DOHH2 (cell line): ENCODE measurements around the gene PARP4.

Source experiments
- H3F3A ChIP-seq: fragments of 200-600 bp; sonication (generic), shearing (Covaris generic); 2 replicates; pipeline ENCODE4 v1.6.0; 2016; ENCODE audit warnings: antibody characterized with exemption, mild to moderate bottlenecking; ENCODE audit not compliant: control insufficient read depth, insufficient read depth
- H3K27ac ChIP-seq: fragments of 200-600 bp; sonication (generic); 2 replicates; pipeline ENCODE4 v1.5.1; 2014; ENCODE audit warnings: low read depth, mild to moderate bottlenecking, low read length, moderate library complexity
- H3K27me3 ChIP-seq: fragments of 200-600 bp; sonication (generic); 2 replicates; pipeline ENCODE4 v1.6.1; 2014; ENCODE audit warnings: mild to moderate bottlenecking, low read length, mixed read lengths; ENCODE audit not compliant: control insufficient read depth
- H3K36me3 ChIP-seq: fragments of 200-600 bp; sonication (generic); 2 replicates; pipeline ENCODE4 v1.6.1; 2014; ENCODE audit warnings: mild to moderate bottlenecking, low read length, moderate library complexity, mixed read lengths; ENCODE audit not compliant: control insufficient read depth
- H3K4me1 ChIP-seq: fragments of 200-600 bp; sonication (generic); 2 replicates; pipeline ENCODE4 v1.6.1; 2014; ENCODE audit warnings: mild to moderate bottlenecking, low read length, mixed read lengths; ENCODE audit not compliant: control insufficient read depth
- H3K4me2 ChIP-seq: fragments of 200-600 bp; sonication (generic); 2 replicates; pipeline ENCODE4 v1.6.0; 2014; ENCODE audit warnings: mild to moderate bottlenecking, low read length, moderate library complexity
- H3K4me3 ChIP-seq: fragments of 200-600 bp; sonication (generic); 2 replicates; pipeline ENCODE4 v1.5.1; 2014; ENCODE audit warnings: mild to moderate bottlenecking, low read length, mixed read lengths
- H3K79me2 ChIP-seq: fragments of 200-600 bp; sonication (generic); 2 replicates; pipeline ENCODE4 v1.6.1; 2014; ENCODE audit warnings: mild to moderate bottlenecking, low read length, mixed read lengths; ENCODE audit not compliant: control insufficient read depth
- H3K9me2 ChIP-seq: fragments of 200-600 bp; sonication (generic); replicated peaks from 2 replicates; pipeline ENCODE4 v1.6.1; 2014; ENCODE audit warnings: mild to moderate bottlenecking, low read length, mixed read lengths; ENCODE audit not compliant: control insufficient read depth
- H3K9me3 ChIP-seq: fragments of 200-600 bp; sonication (generic); 2 replicates; pipeline ENCODE4 v1.6.1; 2014; ENCODE audit warnings: antibody characterized with exemption, low read length, mixed read lengths; ENCODE audit not compliant: control insufficient read depth, insufficient read depth
- H4K20me1 ChIP-seq: fragments of 200-600 bp; sonication (generic); 2 replicates; pipeline ENCODE4 v1.6.0; 2014; ENCODE audit warnings: low read depth, mild to moderate bottlenecking, antibody characterized with exemption, low read length, moderate library complexity; ENCODE audit not compliant: control insufficient read depth, insufficient read depth
- EZH2phosphoT487 ChIP-seq: fragments of 200-600 bp; sonication (generic); IDR thresholded peaks from 2 replicates; pipeline ENCODE4 v1.6.1; 2017; ENCODE audit warnings: borderline replicate concordance, mild to moderate bottlenecking, antibody characterized with exemption, low read length, moderate library complexity, mixed read lengths
- TF ChIP-seq, protein P1 (sequence below): fragments of 200-600 bp; sonication (generic); IDR thresholded peaks from one replicate; pipeline ENCODE4 v1.5.1; 2014; ENCODE audit warnings: antibody characterized with exemption, mild to moderate bottlenecking, low read depth, low read length; ENCODE audit not compliant: poor library complexity, severe bottlenecking

PARP4 gene

DNA sequence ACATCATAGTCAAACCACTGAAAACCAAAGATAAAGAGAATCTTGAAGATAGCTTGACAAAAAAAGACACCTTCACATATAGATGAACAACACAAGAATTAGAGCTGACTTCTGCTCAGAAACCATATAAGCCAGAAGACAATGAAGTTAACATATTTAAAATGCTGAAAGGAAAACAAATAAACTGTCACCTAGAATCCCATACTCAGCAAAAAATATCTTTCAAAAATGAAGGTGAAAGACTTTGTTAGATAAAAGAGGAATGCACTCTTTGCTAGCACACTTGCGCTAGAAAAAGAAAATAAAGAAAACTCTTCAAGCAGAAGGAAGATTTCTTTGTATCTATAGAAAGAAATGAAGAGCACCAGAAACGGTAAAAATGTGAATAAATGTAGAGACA lies 49.5 kb downstream of the PARP4 start:
- no peaks in the 10 kb centered on the region for H3K79me2 ChIP-seq
- H3K27me3 ChIP-seq = no peaks in the 10 kb centered on the region
- H4K20me1 ChIP-seq = no peaks in the 10 kb centered on the region
- H3K4me3 ChIP-seq = no peak overlapping the region
- no peaks in the 10 kb centered on the region for H3K4me1 ChIP-seq
- no peaks in the 10 kb centered on the region for H3K9me3 ChIP-seq
- H3K9me2 ChIP-seq = no peaks in the 10 kb centered on the region
- no peaks in the 10 kb centered on the region for H3F3A ChIP-seq
- peaks cover 13% of the 10 kb centered on the region for H3K36me3 ChIP-seq
- TF ChIP-seq, protein P1, sequence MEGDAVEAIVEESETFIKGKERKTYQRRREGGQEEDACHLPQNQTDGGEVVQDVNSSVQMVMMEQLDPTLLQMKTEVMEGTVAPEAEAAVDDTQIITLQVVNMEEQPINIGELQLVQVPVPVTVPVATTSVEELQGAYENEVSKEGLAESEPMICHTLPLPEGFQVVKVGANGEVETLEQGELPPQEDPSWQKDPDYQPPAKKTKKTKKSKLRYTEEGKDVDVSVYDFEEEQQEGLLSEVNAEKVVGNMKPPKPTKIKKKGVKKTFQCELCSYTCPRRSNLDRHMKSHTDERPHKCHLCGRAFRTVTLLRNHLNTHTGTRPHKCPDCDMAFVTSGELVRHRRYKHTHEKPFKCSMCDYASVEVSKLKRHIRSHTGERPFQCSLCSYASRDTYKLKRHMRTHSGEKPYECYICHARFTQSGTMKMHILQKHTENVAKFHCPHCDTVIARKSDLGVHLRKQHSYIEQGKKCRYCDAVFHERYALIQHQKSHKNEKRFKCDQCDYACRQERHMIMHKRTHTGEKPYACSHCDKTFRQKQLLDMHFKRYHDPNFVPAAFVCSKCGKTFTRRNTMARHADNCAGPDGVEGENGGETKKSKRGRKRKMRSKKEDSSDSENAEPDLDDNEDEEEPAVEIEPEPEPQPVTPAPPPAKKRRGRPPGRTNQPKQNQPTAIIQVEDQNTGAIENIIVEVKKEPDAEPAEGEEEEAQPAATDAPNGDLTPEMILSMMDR = no peak
- TF ChIP-seq EZH2phosphoT487 = no peak
- H3K27ac ChIP-seq = no peak overlapping the region
- no peak overlapping the region for H3K4me2 ChIP-seq

DNA sequence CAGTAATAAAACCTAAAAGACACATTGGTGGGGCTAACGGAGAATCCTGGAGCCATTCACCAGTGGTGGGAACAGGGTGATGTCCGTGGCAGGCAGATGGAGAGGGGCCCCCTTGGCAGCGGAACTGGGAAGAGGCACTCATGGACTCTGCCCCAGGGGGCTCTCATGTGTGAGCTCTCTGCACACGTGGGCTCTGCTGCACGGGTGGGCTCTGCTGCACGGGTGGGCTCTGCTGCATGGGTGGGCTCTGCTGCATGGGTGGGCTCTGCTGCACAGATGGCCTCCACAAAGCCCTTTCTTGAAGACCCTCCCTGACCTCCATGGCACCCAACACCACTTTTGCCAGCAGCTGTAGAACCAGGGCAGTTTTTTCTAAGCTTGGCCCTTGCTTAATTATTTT lies 52.3 kb downstream of the PARP4 start:
- Histone ChIP-seq H3K27me3 (no peaks in the 10 kb centered on the region), H3K79me2 (no peaks in the 10 kb centered on the region), H3K36me3 (peaks cover 20% of the 10 kb centered on the region), H3K9me2 (no peaks in the 10 kb centered on the region), H4K20me1 (no peaks in the 10 kb centered on the region), H3K4me1 (no peaks in the 10 kb centered on the region), H3K4me3 (no peak overlapping the region), H3K9me3 (no peaks in the 10 kb centered on the region), H3F3A (no peaks in the 10 kb centered on the region), H3K27ac (no peak overlapping the region), H3K4me2 (no peak overlapping the region)
- no peak for TF ChIP-seq EZH2phosphoT487
- TF ChIP-seq, protein P1 = no peak

DNA sequence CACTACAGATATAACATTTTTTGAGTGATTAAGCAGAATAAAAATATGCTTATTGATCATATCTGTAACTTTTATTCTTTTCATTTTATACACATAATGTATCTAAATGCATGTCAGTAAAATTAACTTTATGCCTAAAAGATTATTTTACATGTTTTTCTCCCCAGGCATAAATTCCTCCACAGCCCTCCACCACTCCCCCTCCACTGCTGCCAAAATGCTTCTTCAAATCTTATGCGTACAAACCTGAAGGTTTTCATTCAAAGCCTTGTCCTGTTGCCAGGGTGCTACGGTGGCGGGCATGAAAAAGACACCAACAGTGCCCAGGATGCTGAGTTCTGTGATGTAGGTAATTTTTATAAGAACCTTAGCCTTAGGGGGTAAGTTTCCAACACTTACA lies 52.9 kb downstream of the PARP4 start:
- TF ChIP-seq, protein P1 = no peak
- TF ChIP-seq EZH2phosphoT487 = no peak
- no peak overlapping the region for H3K27ac ChIP-seq

DNA sequence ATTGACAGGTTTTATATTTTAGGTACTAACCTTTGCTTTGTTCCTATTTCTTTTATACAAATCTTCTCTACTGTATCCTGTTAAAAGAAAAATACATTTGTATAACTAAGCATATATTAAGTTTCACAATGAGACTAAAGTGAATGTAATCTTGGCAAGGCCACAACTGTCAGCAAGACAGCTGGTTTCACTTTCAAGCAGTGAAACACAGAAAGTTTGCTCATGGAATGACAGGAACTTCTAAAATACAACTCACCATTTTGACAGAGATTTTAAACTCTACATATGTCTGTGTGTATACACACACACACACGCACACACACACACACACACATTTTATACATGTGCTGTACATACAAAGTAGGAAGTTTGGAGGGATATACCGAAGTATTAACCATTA lies 53.3 kb downstream of the PARP4 start:
- no peaks in the 10 kb centered on the region for H3K27me3 ChIP-seq
- TF ChIP-seq, protein P1 = no peak
- TF ChIP-seq EZH2phosphoT487 = no peak
- H3K9me3 ChIP-seq = no peaks in the 10 kb centered on the region
- H4K20me1 ChIP-seq = no peaks in the 10 kb centered on the region
- H3K27ac ChIP-seq = no peak overlapping the region
- H3K4me3 ChIP-seq = no peak overlapping the region
- H3K4me2 ChIP-seq = no peak overlapping the region
- peaks cover 29% of the 10 kb centered on the region for H3K36me3 ChIP-seq
- no peaks in the 10 kb centered on the region for H3F3A ChIP-seq
- no peaks in the 10 kb centered on the region for H3K4me1 ChIP-seq
- H3K79me2 ChIP-seq = no peaks in the 10 kb centered on the region
- no peaks in the 10 kb centered on the region for H3K9me2 ChIP-seq

More for the DNA sequence above, 52.9 kb downstream of the PARP4 start:
- Histone ChIP-seq H3K79me2 (no peaks in the 10 kb centered on the region), H3K36me3 (peaks cover 24% of the 10 kb centered on the region), H3K4me1 (no peaks in the 10 kb centered on the region), H3K4me2 (no peak overlapping the region), H4K20me1 (no peaks in the 10 kb centered on the region), H3K27me3 (no peaks in the 10 kb centered on the region), H3K4me3 (no peak overlapping the region), H3F3A (no peaks in the 10 kb centered on the region), H3K9me3 (no peaks in the 10 kb centered on the region), H3K9me2 (no peaks in the 10 kb centered on the region)
